K562 (cell line): ENCODE results near the gene LRRC25. TPM values are rescaled to one million over a fixed set of nuclear protein-coding genes. Genes with fewer than 3 reads are reported as not detected.

Experiments
- ATAC-seq: fragments of 200-7000 bp; cut with Tn5 transposase; 3 replicates; pipeline ENCODE4 v1.9.1; 2020; ENCODE audit warnings: moderate library complexity
- BruUV-seq: library from RNA; stranded (reverse); fragments of 400-500 nt; replicated peaks from 2 replicates; lab custom pipeline; 2021; lab: Mats Ljungman, UMichigan
- CTCF ChIA-PET: fragments of 300-600 bp; formaldehyde crosslinking; extraction: SDS; loops from one replicate; lab custom pipeline; 2021; ENCODE audit warnings: low intra/inter-chr PET ratio; lab: Yijun Ruan, JAX
- POLR2A ChIA-PET: fragments of 300-600, 350-650 bp; sonication (Branson Sonifier 250); formaldehyde crosslinking; extraction: SDS; loops from one replicate; lab custom pipeline; 2021; ENCODE audit warnings: antibody characterized with exemption, inconsistent platforms; lab: Yijun Ruan, JAX
- DNase-seq, 4 experiments: peaks; one replicate each; pipeline versions ENCODE4 v3.0.0 to v3.0.0-alpha.2; 2011 to 2018; ENCODE audit warnings: low spot score in 3 of 4, mixed read lengths in 3 of 4; ENCODE audit errors: extremely low read depth in 1 of 4
- FAIRE-seq: peaks from 2 replicates; lab custom pipeline; 2011; peaks lifted over from hg19 to GRCh38; lab: Jason Lieb, UNC
- H2AFZ ChIP-seq: 2 replicates; pipeline ENCODE4 v1.6.0; 2011; ENCODE audit warnings: low read depth, low read length, control low read depth, inconsistent platforms
- H3K27ac ChIP-seq: fragments of 200-600 bp; 3 replicates; pipeline ENCODE4 v1.8.0; 2011; ENCODE audit warnings: low read depth, mild to moderate bottlenecking, control low read depth, inconsistent platforms, low read length, moderate library complexity, mixed read lengths; ENCODE audit errors: extremely low read depth
- H3K27me3 ChIP-seq, 2 experiments: fragments of 300-600 bp in 1 of 2; 2 replicates in 1 of 2; 3 replicates in 1 of 2; pipeline versions ENCODE4 v1.6.0 to v1.8.0; 2011; ENCODE audit warnings: inconsistent platforms in 2 of 2, low read length in 2 of 2, mild to moderate bottlenecking in 1 of 2, mixed read lengths in 1 of 2, moderate library complexity in 1 of 2; ENCODE audit not compliant: control insufficient read depth in 2 of 2, insufficient read depth in 2 of 2
- H3K36me3 ChIP-seq: fragments of 300-600 bp; 3 replicates; pipeline ENCODE4 v1.8.0; 2011; ENCODE audit warnings: mild to moderate bottlenecking, low read length, inconsistent platforms; ENCODE audit not compliant: control insufficient read depth, insufficient read depth
- H3K4me1 ChIP-seq, 2 experiments: fragments of 200-600 bp in 1 of 2; replicated peaks in 1 of 2; 2 replicates in 1 of 2; 3 replicates in 1 of 2; pipeline versions ENCODE4 v1.5.1 to v1.8.0; 2011; ENCODE audit warnings: inconsistent platforms in 2 of 2, low read length in 2 of 2, mild to moderate bottlenecking in 1 of 2, mixed read lengths in 1 of 2, moderate library complexity in 1 of 2; ENCODE audit not compliant: control insufficient read depth in 2 of 2, insufficient read depth in 2 of 2
- H3K4me2 ChIP-seq: 2 replicates; pipeline ENCODE4 v1.6.1; 2011; ENCODE audit warnings: low read length, control low read depth, inconsistent platforms, mixed read lengths; ENCODE audit not compliant: insufficient read depth
- H3K4me3 ChIP-seq: fragments of 200-600 bp; sonication (generic), shearing (Covaris generic); 2 replicates; pipeline ENCODE4 v1.5.1; 2016; ENCODE audit warnings: control low read depth, inconsistent platforms
- H3K79me2 ChIP-seq: fragments of 200-600 bp; 3 replicates; pipeline ENCODE4 v1.8.0; 2011; ENCODE audit warnings: low read length, inconsistent platforms; ENCODE audit not compliant: control insufficient read depth, insufficient read depth
- H3K9ac ChIP-seq, 2 experiments: 2 replicates each; pipeline versions ENCODE4 v1.6.0 to v1.6.1; 2011; ENCODE audit warnings: low read depth in 2 of 2, low read length in 2 of 2, control low read depth in 1 of 2, inconsistent platforms in 1 of 2, mild to moderate bottlenecking in 1 of 2, mixed read lengths in 1 of 2; ENCODE audit not compliant: insufficient read depth in 1 of 2
- H3K9me1 ChIP-seq: one replicate; pipeline ENCODE4 v1.6.0; 2011; ENCODE audit warnings: inconsistent platforms, mild to moderate bottlenecking, low read length, moderate library complexity; ENCODE audit not compliant: control insufficient read depth, insufficient read depth
- H3K9me3 ChIP-seq: replicated peaks from 2 replicates; pipeline ENCODE4 v1.5.1; 2011; ENCODE audit warnings: low read depth, low read length, inconsistent platforms; ENCODE audit not compliant: control insufficient read depth, insufficient read depth
- H4K20me1 ChIP-seq: replicated peaks from 2 replicates; pipeline ENCODE4 v1.6.1; 2011; ENCODE audit warnings: low read length, inconsistent platforms, mixed read lengths; ENCODE audit not compliant: control insufficient read depth, insufficient read depth
- ATF1 ChIP-seq, 2 experiments: fragments of 450-650 bp in 1 of 2; IDR thresholded peaks; 2 replicates each; pipeline ENCODE4 v1.6.1; 2016; ENCODE audit warnings: missing compliant biosample characterization in 1 of 2, missing genetic modification characterization in 1 of 2
- BCOR ChIP-seq: fragments of 450-650 bp; IDR thresholded peaks from 2 replicates; pipeline ENCODE4 v1.6.1; 2016
- BDP1 ChIP-seq: IDR thresholded peaks from 3 replicates; pipeline ENCODE4 v1.6.1; 2011; ENCODE audit not compliant: insufficient read length, insufficient read depth
- BRF2 ChIP-seq: IDR thresholded peaks from 3 replicates; pipeline ENCODE4 v1.6.1; 2011; ENCODE audit warnings: borderline replicate concordance, mild to moderate bottlenecking; ENCODE audit not compliant: insufficient read length, insufficient read depth
- ELF4 ChIP-seq: fragments of 450-650 bp; formaldehyde crosslinking; IDR thresholded peaks from 2 replicates; pipeline ENCODE4 v1.4.0; 2022; ENCODE audit warnings: missing genetic modification characterization
- FOXA3 ChIP-seq, 2 experiments: fragments of 450-650 bp in 1 of 2; sonication (generic) in 1 of 2; formaldehyde crosslinking; IDR thresholded peaks in 1 of 2; conservative IDR thresholded peaks in 1 of 2; 2 replicates each; pipeline versions ENCODE4 v1.4.0 to v1.8.0; 2020 to 2022; ENCODE audit warnings: mild to moderate bottlenecking in 2 of 2, missing genetic modification reagents in 1 of 2
- HDAC8 ChIP-seq: fragments of 450-650 bp; IDR thresholded peaks from 2 replicates; pipeline ENCODE4 v1.6.1; 2016; ENCODE audit warnings: mild to moderate bottlenecking, missing genetic modification characterization, moderate library complexity, missing compliant biosample characterization
- LEF1 ChIP-seq: fragments of 450-650 bp; IDR thresholded peaks from 2 replicates; pipeline ENCODE4 v1.6.1; 2016; ENCODE audit warnings: mild to moderate bottlenecking
- MNT ChIP-seq, 2 experiments: fragments of 450-650 bp; conservative IDR thresholded peaks; 2 replicates each; pipeline ENCODE4 v1.6.1; 2017; ENCODE audit warnings: mild to moderate bottlenecking in 2 of 2, moderate library complexity in 2 of 2
- NR2C1 ChIP-seq, 2 experiments: fragments of 450-650 bp; IDR thresholded peaks; 2 replicates each; pipeline ENCODE4 v1.6.1; 2017; ENCODE audit warnings: mild to moderate bottlenecking in 2 of 2, antibody characterized with exemption in 1 of 2, inconsistent platforms in 1 of 2, missing compliant biosample characterization in 1 of 2, missing genetic modification characterization in 1 of 2
- PBX2 ChIP-seq, 2 experiments: IDR thresholded peaks in 1 of 2; conservative IDR thresholded peaks in 1 of 2; 2 replicates each; pipeline ENCODE4 v1.6.1; 2016; ENCODE audit warnings: low read depth in 2 of 2, mild to moderate bottlenecking in 1 of 2, missing compliant biosample characterization in 1 of 2, missing genetic modification characterization in 1 of 2, moderate library complexity in 1 of 2
- SMARCA5 ChIP-seq: fragments of 450-650 bp; IDR thresholded peaks from 2 replicates; pipeline ENCODE4 v1.6.1; 2016
- ZFP30 ChIP-seq: fragments of 250-450 bp; sonication (Bioruptor Pico); IDR thresholded peaks from 2 replicates; pipeline ENCODE4 v1.8.0; 2022; ENCODE audit warnings: moderate library complexity, mild to moderate bottlenecking, inconsistent platforms, borderline replicate concordance
- ZNF165 ChIP-seq: fragments of 250-450 bp; sonication (Bioruptor Pico); IDR thresholded peaks from 2 replicates; pipeline ENCODE4 v1.4.0; 2020; ENCODE audit warnings: borderline replicate concordance
- WGBS: fragments of 100-300 bp; shearing (Covaris generic); methylation state at CpG from one replicate; pipeline ENCODE4 v1.1.6; 2016; ENCODE audit warnings: low coverage, mixed read lengths; ENCODE audit not compliant: insufficient coverage; ENCODE audit errors: missing lambda C conversion rate; 5-methylcytosine and 5-hydroxymethylcytosine counted together
- in situ Hi-C: fragments of 300-500 bp; cut with MboI; formaldehyde crosslinking; loops from 4 replicates; pipeline ENCODE4 v1.15.0; 2018; ENCODE audit warnings: inconsistent platforms, mixed read lengths
- intact Hi-C: fragments of 100-400 bp; cut with micrococcal nuclease; formaldehyde crosslinking; loops from 2 replicates; pipeline ENCODE4 v1.14.2; 2022
- polyA plus RNA-seq, 8 experiments: library from polyadenylated mRNA; depleted of rRNA in 4 of 8; stranded (reverse) in 5 of 8; unstranded in 3 of 8; fragments of >200 nt; fragmentation: Nextera tagmentation in 2 of 8; fragmentation: Illumina TruSeq in 1 of 8; extraction: Ambion mirVana in 2 of 8; extraction: Trizol in 1 of 8; gene quantifications; 2 replicates each; pipeline versions ENCODE4 v1.2.1 to v1.2.3, GENCODE V29; 2011 to 2014; ENCODE audit warnings: inconsistent platforms in 1 of 8, missing spikeins in 1 of 8
- total RNA-seq, 7 experiments: library from RNA; depleted of rRNA in 6 of 7; stranded (reverse); fragments of >200 nt in 6 of 7; fragmentation: Illumina TruSeq in 2 of 7; extraction: Trizol in 2 of 7; gene quantifications; 2 replicates each; pipeline versions ENCODE4 v1.2.1 to v1.2.3, GENCODE V29; 2011 to 2021; ENCODE audit warnings: low replicate concordance in 1 of 7

The LRRC25 gene
- total and polyA plus RNA-seq, 9 of the 15 experiments (the other 6 are each of a cell fraction or from before 2014, with no cell fraction given): 0.07 to 0.36 (median 0.10) TPM; not detected in 3

- no TSS peak for BruUV-seq
- intact Hi-C loops: no loop called here
- peaks cover 47 to 54% of the 10 kb centered on the region in 2 experiments for H3K4me1 ChIP-seq
- TF ChIP-seq BDP1 (no peak), SMARCA5 (peak; percentile 46; the same call in 1 of the 2 replicates), FOXA3 (CRISPR knock-in tag; conservative IDR thresholded peaks at IDR 0.05 in 1 of 2, IDR thresholded peaks at IDR 0.05 in 1 of 2) (peak in 1 of 2 experiments; percentile 76; a peak in 2 of 4 replicates), NR2C1 (IDR thresholded peaks at IDR 0.05) (peak; percentile 67), NR2C1 (tag; IDR thresholded peaks at IDR 0.05) (peak; percentile 72), BRF2 (no peak), LEF1 (peak; percentile 61; the same call in 1 of the 2 replicates), PBX2 (CRISPR knock-in tag; IDR thresholded peaks at IDR 0.05; ENCODE audit: low read depth) (no peak), PBX2 (tag; conservative IDR thresholded peaks at IDR 0.05; ENCODE audit: low read depth) (peak; percentile 62), ZNF165 (no peak), ZFP30 (CRISPR knock-in tag) (no peak), HDAC8 (peak; percentile 30; the same call in 1 of the 2 replicates), ATF1 (CRISPR knock-in tag; IDR thresholded peaks at IDR 0.05) (no peak), ATF1 (tag; IDR thresholded peaks at IDR 0.05) (peak; percentile 69), BCOR (peak; percentile 52), MNT (conservative IDR thresholded peaks at IDR 0.05) (peak in 1 of 2 experiments; percentile 55; a peak in 2 of 4 replicates), ELF4 (CRISPR knock-in tag) (0 out of 2 replicates have a peak, but pooled peaks have one; percentile 37)
These were observed 17.3 kb downstream of the LRRC25 start for GRCh38 chr19:18379803-18380747.

More at GRCh38 chr19:18379803-18380747, 17.3 kb downstream of the LRRC25 start:
- Histone ChIP-seq H4K20me1 (no peaks in the 10 kb centered on the region), H3K27me3 (no peaks in the 10 kb centered on the region), H3K79me2 (peaks cover 3% of the 10 kb centered on the region; the same call in 2 of the 3 replicates), H3K9ac (peak overlapping the region; percentile 56 to 66), H3K9me1 (no peaks in the 10 kb centered on the region), H3K9me3 (no peaks in the 10 kb centered on the region), H3K36me3 (no peaks in the 10 kb centered on the region), H2AFZ (peak overlapping the region; percentile 79), H3K27ac (peak overlapping the region; percentile 66), H3K4me3 (no peak overlapping the region), H3K4me2 (peak overlapping the region; percentile 43)
- CTCF ChIA-PET: no interaction called here
- 23% methylated on average over 22 of the region's 22 CpGs for WGBS
- ATAC-seq (peak; percentile 71), FAIRE-seq (peak; percentile 65), DNase-seq (peak; percentile 45 to 77 (median 54))
- in situ Hi-C loops: no loop called here
- POLR2A ChIA-PET: interaction anchor here (0.6 to 2.5 kb wide), 9 partner anchors 10 to 882 kb away, joined by 3 to 37 read pairs (median 5); partner anchors contain the start of genes JUND and LRRC25
